Suprapubic skin (tissue), 4 donors: ENCODE measurements around the gene RFESD.

Experiments used
- CTCF ChIP-seq, 2 donors: fragments of 200-600 bp in 1 of 2; fragments of 450-650 bp in 1 of 2; sonication (generic) in 1 of 2; IDR thresholded peaks; one replicate each; pipeline ENCODE4 v1.5.1; 2016 to 2019; ENCODE audit warnings: antibody characterized with exemption in 2 of 2, mild to moderate bottlenecking in 1 of 2, moderate library complexity in 1 of 2
- EP300 ChIP-seq: sonication (generic); formaldehyde crosslinking; IDR thresholded peaks from one replicate; pipeline ENCODE4 v1.6.1; 2017; ENCODE audit warnings: antibody characterized with exemption
- POLR2A ChIP-seq, 2 donors: fragments of 450-650 bp; IDR thresholded peaks; one replicate each; pipeline ENCODE4 v1.6.1; 2017; ENCODE audit warnings: antibody characterized with exemption in 2 of 2, mild to moderate bottlenecking in 2 of 2, moderate library complexity in 2 of 2
- POLR2AphosphoS5 ChIP-seq, 3 donors: sonication (generic); formaldehyde crosslinking; IDR thresholded peaks; one replicate each; pipeline ENCODE4 v1.6.1; 2017; ENCODE audit warnings: antibody characterized with exemption in 3 of 3

DNA sequence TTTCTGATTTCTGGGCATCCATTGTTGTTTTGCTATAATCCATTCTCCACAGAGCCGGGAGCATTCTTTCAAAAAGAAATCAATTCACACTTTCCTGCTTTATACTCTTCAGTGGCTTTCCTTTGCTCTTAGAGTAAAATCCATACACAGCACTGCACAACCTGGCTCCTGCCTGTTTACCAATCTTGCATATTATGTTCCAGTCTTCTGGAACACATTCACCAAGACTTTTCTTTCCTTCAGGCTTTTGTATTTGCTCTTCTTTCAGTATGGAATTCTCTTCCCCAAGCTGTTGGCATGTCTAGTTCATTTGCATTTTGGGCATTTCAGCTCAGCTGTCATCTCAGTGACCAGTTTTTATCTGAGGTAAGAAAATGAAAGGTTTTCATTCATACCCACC lies 6.3 kb downstream of the RFESD start:
- no peak for TF ChIP-seq CTCF (IDR thresholded peaks at IDR 0.05)
- no peak for TF ChIP-seq POLR2A (IDR thresholded peaks at IDR 0.05)
- TF ChIP-seq POLR2AphosphoS5 (IDR thresholded peaks at IDR 0.05): no peak
- TF ChIP-seq EP300: no peak
